Vagina (tissue), 2 donors: ENCODE data around the gene SYNE1. TPM values are rescaled to one million over a fixed set of nuclear protein-coding genes. Genes with fewer than 3 reads are reported as not detected.
"Not testable (repeated sequence)": the region's sequence is repeated elsewhere in the genome, so short reads cannot be mapped to it uniquely, and the experiment has no call there.

Experiments used
- DNase-seq, 2 donors: peaks; one replicate each; pipeline ENCODE4 v3.0.0-alpha.2; 2017; ENCODE audit errors: extremely low spot score in 2 of 2
- H3K27ac ChIP-seq: fragments of 200-600 bp; sonication (generic); one replicate; pipeline ENCODE4 v1.5.1; 2019
- H3K27me3 ChIP-seq: fragments of 200-600 bp; sonication (generic); one replicate; pipeline ENCODE4 v1.5.1; 2019
- H3K36me3 ChIP-seq, 2 donors: fragments of 200-600 bp; sonication (generic); one replicate each; pipeline ENCODE4 v1.5.1; 2017 to 2019
- H3K4me1 ChIP-seq: fragments of 200-600 bp; sonication (generic); one replicate; pipeline ENCODE4 v1.5.1; 2019
- H3K4me3 ChIP-seq, 2 donors: fragments of 200-600 bp; sonication (generic); 1 replicate in 1 of 2; 2 replicates in 1 of 2; pipeline ENCODE4 v1.5.1; 2016 to 2019
- H3K9me3 ChIP-seq: fragments of 200-600 bp; sonication (generic); one replicate; pipeline ENCODE4 v1.5.1; 2019
- POLR2A ChIP-seq, 2 donors: fragments of 450-650 bp; IDR thresholded peaks; one replicate each; pipeline ENCODE4 v1.6.1; 2017; ENCODE audit warnings: antibody characterized with exemption in 2 of 2, mild to moderate bottlenecking in 2 of 2, moderate library complexity in 2 of 2
- POLR2AphosphoS5 ChIP-seq, 2 donors: sonication (generic); formaldehyde crosslinking; IDR thresholded peaks; one replicate each; pipeline ENCODE4 v1.9.0; 2017; ENCODE audit warnings: antibody characterized with exemption in 2 of 2, mild to moderate bottlenecking in 2 of 2, low read depth in 1 of 2; ENCODE audit not compliant: insufficient read depth in 1 of 2
- intact Hi-C: fragments of 100-400 bp; cut with DNase I; formaldehyde crosslinking; loops from one replicate; pipeline ENCODE4 v1.15.1; 2023
- total RNA-seq: library from RNA; depleted of rRNA; stranded (reverse); fragments of >200 nt; gene quantifications from one replicate; pipeline ENCODE4 v1.2.3, GENCODE V29; 2016
- TF ChIP-seq, protein P1 (sequence below), 3 experiments: fragments of 450-650 bp in 2 of 3; fragments of 200-600 bp in 1 of 3; sonication (generic) in 1 of 3; IDR thresholded peaks; one replicate each; pipeline ENCODE4 v1.5.1; 2017 to 2019; ENCODE audit warnings: antibody characterized with exemption in 3 of 3, mild to moderate bottlenecking in 2 of 3, moderate library complexity in 2 of 3

The SYNE1 gene
- total RNA-seq, 1 donor from 2014 or later, result 81.5 TPM

DNA sequence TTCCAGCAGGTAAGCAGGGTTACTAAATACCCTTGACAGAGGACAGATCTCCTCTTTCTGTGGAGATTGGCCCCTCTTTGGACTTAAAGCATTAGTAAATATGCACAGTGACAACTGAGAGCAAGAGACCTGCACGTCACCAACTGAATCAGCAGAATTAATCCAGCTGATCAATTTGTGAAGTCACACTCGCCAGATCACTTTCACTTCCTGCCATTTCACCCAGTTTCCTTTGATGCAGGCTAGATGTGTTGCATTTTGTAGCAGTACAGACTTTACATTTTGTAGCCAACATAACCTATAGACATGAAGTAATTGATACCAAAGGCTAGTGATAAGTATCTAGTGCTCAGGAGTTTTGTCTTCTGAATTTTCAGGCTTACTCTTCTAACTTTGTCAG, 11.9 kb downstream of the SYNE1 start:
- H3K27ac ChIP-seq, result no peak overlapping the region
- TF ChIP-seq, protein P1, sequence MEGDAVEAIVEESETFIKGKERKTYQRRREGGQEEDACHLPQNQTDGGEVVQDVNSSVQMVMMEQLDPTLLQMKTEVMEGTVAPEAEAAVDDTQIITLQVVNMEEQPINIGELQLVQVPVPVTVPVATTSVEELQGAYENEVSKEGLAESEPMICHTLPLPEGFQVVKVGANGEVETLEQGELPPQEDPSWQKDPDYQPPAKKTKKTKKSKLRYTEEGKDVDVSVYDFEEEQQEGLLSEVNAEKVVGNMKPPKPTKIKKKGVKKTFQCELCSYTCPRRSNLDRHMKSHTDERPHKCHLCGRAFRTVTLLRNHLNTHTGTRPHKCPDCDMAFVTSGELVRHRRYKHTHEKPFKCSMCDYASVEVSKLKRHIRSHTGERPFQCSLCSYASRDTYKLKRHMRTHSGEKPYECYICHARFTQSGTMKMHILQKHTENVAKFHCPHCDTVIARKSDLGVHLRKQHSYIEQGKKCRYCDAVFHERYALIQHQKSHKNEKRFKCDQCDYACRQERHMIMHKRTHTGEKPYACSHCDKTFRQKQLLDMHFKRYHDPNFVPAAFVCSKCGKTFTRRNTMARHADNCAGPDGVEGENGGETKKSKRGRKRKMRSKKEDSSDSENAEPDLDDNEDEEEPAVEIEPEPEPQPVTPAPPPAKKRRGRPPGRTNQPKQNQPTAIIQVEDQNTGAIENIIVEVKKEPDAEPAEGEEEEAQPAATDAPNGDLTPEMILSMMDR (IDR thresholded peaks at IDR 0.05), result no peak
- TF ChIP-seq POLR2AphosphoS5 (IDR thresholded peaks at IDR 0.05; ENCODE audit: insufficient read depth in 1 of 2, low read depth in 1 of 2) (no peak), POLR2A (IDR thresholded peaks at IDR 0.05) (no peak)
- H3K9me3 ChIP-seq, result no peaks in the 10 kb centered on the region
- peaks cover 0 to 3% of the 10 kb centered on the region in 2 donors for H3K36me3 ChIP-seq
- no peak overlapping the region for H3K4me3 ChIP-seq
- no peak for DNase-seq
- H3K27me3 ChIP-seq, result no peaks in the 10 kb centered on the region
- H3K4me1 ChIP-seq, result no peaks in the 10 kb centered on the region
- intact Hi-C loops, result no loop called here

DNA sequence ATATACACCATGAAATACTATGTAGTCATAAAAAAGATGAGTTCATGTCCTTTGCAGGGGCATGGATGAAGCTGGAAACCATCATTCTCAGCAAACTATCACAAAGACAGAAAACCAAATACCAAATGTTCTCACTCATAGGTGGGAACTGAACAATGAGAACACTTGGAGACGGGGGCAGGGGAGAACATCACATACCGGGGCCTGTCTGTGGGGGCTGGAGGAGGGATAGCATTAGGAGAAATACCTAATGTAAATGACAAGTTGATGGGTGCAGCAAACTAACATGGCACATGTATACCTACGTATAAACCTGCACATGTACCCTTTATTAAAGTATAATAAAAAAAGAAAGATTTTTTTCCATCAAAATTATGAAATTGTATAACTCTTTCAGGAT, 22.4 kb downstream of the SYNE1 start:
- H3K9me3 ChIP-seq, H3K27me3 ChIP-seq, H3K36me3 ChIP-seq, H3K4me1 ChIP-seq, H3K27ac ChIP-seq, DNase-seq, intact Hi-C loops, H3K4me3 ChIP-seq: not testable (repeated sequence)

DNA sequence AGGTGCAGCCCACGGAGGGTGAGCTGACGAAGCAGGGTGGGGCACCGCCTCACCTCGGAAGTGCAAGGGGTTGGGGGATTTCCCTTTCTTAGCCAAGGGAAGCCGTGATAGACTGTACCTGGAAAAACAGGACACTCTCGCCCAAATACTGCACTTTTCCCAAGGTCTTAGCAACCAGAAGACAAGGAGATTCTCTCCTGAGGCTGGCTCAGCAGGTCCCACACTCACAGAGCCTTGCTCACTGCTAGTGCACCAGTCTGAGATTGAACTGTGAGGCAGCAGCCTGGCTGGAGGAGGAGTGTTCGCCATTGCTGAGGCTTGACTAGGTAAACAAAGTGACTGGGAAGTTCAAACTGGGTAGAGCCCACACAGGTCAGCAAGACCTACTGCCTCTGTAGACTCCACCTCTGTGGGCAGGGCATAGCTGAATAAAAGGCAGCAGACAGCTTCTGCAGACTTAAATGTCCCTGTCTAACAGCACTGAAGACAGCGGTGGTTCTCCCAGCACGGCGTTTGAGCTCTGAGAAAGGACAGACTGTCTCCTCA, 28.0 kb downstream of the SYNE1 start:
- Histone ChIP-seq H3K4me3 (no peak overlapping the region), H3K27me3 (no peaks in the 10 kb centered on the region), H3K4me1 (no peaks in the 10 kb centered on the region), H3K36me3 (no peaks in the 10 kb centered on the region), H3K9me3 (no peaks in the 10 kb centered on the region), H3K27ac (no peak overlapping the region)
- TF ChIP-seq POLR2AphosphoS5 (IDR thresholded peaks at IDR 0.05; ENCODE audit: insufficient read depth in 1 of 2, low read depth in 1 of 2) (no peak), POLR2A (IDR thresholded peaks at IDR 0.05) (no peak)
- TF ChIP-seq, protein P1 (IDR thresholded peaks at IDR 0.05), result no peak
- intact Hi-C loops, result no loop called here
- no peak for DNase-seq

DNA sequence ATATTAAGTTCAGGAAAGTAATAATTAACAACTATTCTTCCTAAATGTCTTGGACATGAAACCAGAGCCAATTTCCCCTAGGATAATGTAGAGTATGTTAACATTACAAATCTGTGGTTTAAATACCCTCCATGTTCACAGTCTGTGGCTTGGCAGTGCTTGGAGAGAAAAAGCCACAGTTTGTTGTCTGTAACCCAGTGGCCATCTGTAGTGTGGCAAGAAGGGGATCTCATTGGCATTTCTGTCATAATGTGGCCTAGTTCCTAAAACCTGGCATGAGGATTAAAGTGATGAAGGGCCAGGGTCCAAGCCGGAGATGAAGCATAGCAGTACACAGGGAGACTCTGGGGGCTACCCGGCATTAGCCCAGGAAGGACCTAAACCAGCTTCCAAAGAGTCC, 31.2 kb downstream of the SYNE1 start:
- TF ChIP-seq POLR2AphosphoS5 (IDR thresholded peaks at IDR 0.05; ENCODE audit: insufficient read depth in 1 of 2, low read depth in 1 of 2) (no peak), POLR2A (IDR thresholded peaks at IDR 0.05) (no peak)
- TF ChIP-seq, protein P1 (IDR thresholded peaks at IDR 0.05), result no peak
- Histone ChIP-seq H3K9me3 (no peaks in the 10 kb centered on the region), H3K4me3 (no peak overlapping the region), H3K27ac (peak overlapping the region; percentile 27), H3K27me3 (no peaks in the 10 kb centered on the region), H3K4me1 (no peaks in the 10 kb centered on the region), H3K36me3 (no peaks in the 10 kb centered on the region)
- intact Hi-C loops, result no loop called here
- no peak for DNase-seq

DNA sequence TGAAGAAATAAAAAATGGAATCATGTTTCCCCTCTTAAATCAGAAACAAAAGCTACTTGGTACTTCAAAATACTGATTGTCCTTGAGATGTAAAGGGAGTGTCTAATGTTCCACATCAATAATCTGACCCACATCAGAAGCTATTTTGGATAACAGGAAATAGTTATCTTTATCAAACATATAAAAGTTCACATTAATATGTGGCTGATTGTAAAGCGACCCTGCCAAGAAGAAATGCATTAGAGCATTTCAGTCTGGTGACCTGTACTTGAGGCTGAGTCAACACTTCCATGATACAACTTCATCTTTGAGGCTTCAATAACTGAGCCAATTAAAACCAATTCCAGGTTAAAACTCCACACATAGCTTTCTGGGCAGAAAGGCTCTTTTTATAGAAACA, 31.8 kb downstream of the SYNE1 start:
- TF ChIP-seq, protein P1 (IDR thresholded peaks at IDR 0.05), result no peak
- TF ChIP-seq POLR2AphosphoS5 (IDR thresholded peaks at IDR 0.05; ENCODE audit: insufficient read depth in 1 of 2, low read depth in 1 of 2), result peak in 1 of 2 donors; percentile 13
- no peaks in the 10 kb centered on the region for H3K9me3 ChIP-seq
- intact Hi-C loops, result no loop called here
- no peaks in the 10 kb centered on the region for H3K4me1 ChIP-seq
- DNase-seq, result no peak
- H3K36me3 ChIP-seq, result no peaks in the 10 kb centered on the region
- peak overlapping the region; percentile 27 for H3K27ac ChIP-seq
- H3K27me3 ChIP-seq, result no peaks in the 10 kb centered on the region
- no peak overlapping the region for H3K4me3 ChIP-seq
